Heart left ventricle (tissue), 13 donors: ENCODE measurements around the gene SRI.

ENCODE experiments used
- CTCF ChIP-seq, 12 donors: fragments of 200-600 bp; sonication (generic) in 4 of 12; IDR thresholded peaks; one replicate each; pipeline versions ENCODE4 v1.5.0 to v1.8.0; 2018 to 2022; ENCODE audit warnings: antibody characterized with exemption in 12 of 12, mild to moderate bottlenecking in 5 of 12
- POLR2A ChIP-seq, 2 donors: fragments of 450-650 bp; IDR thresholded peaks; one replicate each; pipeline ENCODE4 v1.6.1; 2017; ENCODE audit warnings: antibody characterized with exemption in 2 of 2, mild to moderate bottlenecking in 2 of 2, moderate library complexity in 2 of 2
- donor health status: ischemic (EF 13 %, LVEDD 7.1; RV severe dilation, severe dysfunction).
- donor health status: DM: no; HTN: yes; CAD: no.
- donor health status: DM: no; HTN: no; CAD: no.
- donor health status: ischemic (EF 25% LVEDD 6.9; RV normal size, moderate dysfunction).
- donor health status: ischemic (EF 25% LVEDD 5.7; RV mildly dilated, moderate dysfunction).
- donor health status: ischemic (EF 35%, LVEDD 5.7; RV mildly dilated, moderate dysfunction).
- donor health status: nonischemic (EF 11% LVEDD 7.7; RV severe dilation, severe dysfunction).
- donor health status: DM: yes; HTN: yes; CAD: no.
- donor health status: PGD.
- donor health status: ischemic (EF 29% LVEDD 5.4; RV normal size, mild dysfunction).
- donor health status: nonischemic (EF 23%, LVEDD 6.1; RV moderate dilation, normal function).

- no peak for TF ChIP-seq CTCF (IDR thresholded peaks at IDR 0.05)
- TF ChIP-seq POLR2A (IDR thresholded peaks at IDR 0.05): no peak
Observed at GRCh38 chr7:88226201-88226600, 6.4 kb upstream of the SRI start.
